Muscle of arm (tissue), 14 donors: Measurements from ENCODE around the gene ANGPTL1. TPM values are rescaled to one million over a fixed set of nuclear protein-coding genes. Genes with fewer than 3 reads are reported as not detected.

Source experiments
- DNase-seq: peaks from one replicate; pipeline ENCODE4 v3.0.0-alpha.2; 2013
- long read RNA-seq, 11 donors: transcript quantifications; one replicate each; lab custom pipeline, GENCODE V29; 2026
- polyA plus RNA-seq, 12 donors: library from polyadenylated mRNA; unstranded; fragments of 120-200 nt; gene quantifications; one replicate each; pipeline ENCODE4 v1.2.1, GENCODE V29; 2013; ENCODE audit not compliant: insufficient read length in 12 of 12

The ANGPTL1 gene
- polyA plus RNA-seq: 100 to 1,000 TPM in 1 of 12 donors, 10 to 100 TPM in 10, not detected in 1; 57.3 to 148 (median 79.5) TPM
- long read RNA-seq, donor 1: 0 reads
- long read RNA-seq, donor 2, transcript ANGPTL1-202 (5 exons, 2,289 nt): major isoform, 17 of 60 reads
- long read RNA-seq, donor 2, transcript ANGPTL1-201 (6 exons, 3,348 nt): minor isoform, 10 of 60 reads
- long read RNA-seq, donor 2, partial matches to known transcripts: 33 of 60 reads
- long read RNA-seq, donor 2, other reads (novel, unspliced or antisense): 0 of 60 reads
- long read RNA-seq, donor 3, partial matches to known transcripts: 15 of 18 reads
- long read RNA-seq, donor 3, other reads (novel, unspliced or antisense): 0 of 18 reads
- long read RNA-seq, donor 4, transcript ANGPTL1-202 (5 exons, 2,289 nt): major isoform, 6 of 27 reads
- long read RNA-seq, donor 4, partial matches to known transcripts: 19 of 27 reads
- long read RNA-seq, donor 4, other reads (novel, unspliced or antisense): 0 of 27 reads
- long read RNA-seq, donor 5, transcript ANGPTL1-202 (5 exons, 2,289 nt): major isoform, 13 of 57 reads
- long read RNA-seq, donor 5, transcript ANGPTL1-201 (6 exons, 3,348 nt): minor isoform, 6 of 57 reads
- long read RNA-seq, donor 5, partial matches to known transcripts: 38 of 57 reads
- long read RNA-seq, donor 5, other reads (novel, unspliced or antisense): 0 of 57 reads
- long read RNA-seq, donor 6, transcript ANGPTL1-202 (5 exons, 2,289 nt): major isoform, 9 of 43 reads
- long read RNA-seq, donor 6, partial matches to known transcripts: 32 of 43 reads
- long read RNA-seq, donor 6, other reads (novel, unspliced or antisense): 0 of 43 reads
- long read RNA-seq, donor 7, partial matches to known transcripts: 0 of 7 reads
- long read RNA-seq, donor 7, other reads (novel, unspliced or antisense): 0 of 7 reads
- long read RNA-seq, donor 8, transcript ANGPTL1-202 (5 exons, 2,289 nt): major isoform, 18 of 61 reads
- long read RNA-seq, donor 8, transcript ANGPTL1-201 (6 exons, 3,348 nt): minor isoform, 6 of 61 reads
- long read RNA-seq, donor 8, partial matches to known transcripts: 36 of 61 reads
- long read RNA-seq, donor 8, other reads (novel, unspliced or antisense): 0 of 61 reads
- long read RNA-seq, donor 9, transcript ANGPTL1-201 (6 exons, 3,348 nt): minor isoform, 5 of 52 reads
- long read RNA-seq, donor 9, transcript ANGPTL1-202 (5 exons, 2,289 nt): major isoform, 8 of 52 reads
- long read RNA-seq, donor 9, partial matches to known transcripts: 38 of 52 reads
- long read RNA-seq, donor 9, other reads (novel, unspliced or antisense): 0 of 52 reads
- long read RNA-seq, donor 10, transcript ANGPTL1-202 (5 exons, 2,289 nt): major isoform, 15 of 51 reads
- long read RNA-seq, donor 10, partial matches to known transcripts: 31 of 51 reads
- long read RNA-seq, donor 10, other reads (novel, unspliced or antisense): 0 of 51 reads
- long read RNA-seq, donor 11, transcript ANGPTL1-202 (5 exons, 2,289 nt): major isoform, 15 of 65 reads
- long read RNA-seq, donor 11, transcript ANGPTL1-201 (6 exons, 3,348 nt): minor isoform, 14 of 65 reads
- long read RNA-seq, donor 11, partial matches to known transcripts: 35 of 65 reads
- long read RNA-seq, donor 11, other reads (novel, unspliced or antisense): 0 of 65 reads

- DNase-seq: peak; percentile 86
Measured at GRCh38 chr1:178870944-178871343, at the start of gene ANGPTL1. Gene ANGPTL1 (minus strand): TSS chr1:178871077. CDS start chr1:178865776, 5,301 bp downstream.

GRCh38 chr1:178919581-178919980 lies 48.7 kb upstream of the ANGPTL1 start:
- DNase-seq: no peak

GRCh38 chr1:178918955-178919354 lies 48.1 kb upstream of the ANGPTL1 start:
- DNase-seq: no peak

- DNase-seq: no peak
Measured at GRCh38 chr1:178918308-178918707, 47.4 kb upstream of the ANGPTL1 start.

GRCh38 chr1:178916448-178917174 lies 45.7 kb upstream of the ANGPTL1 start:
- no peak for DNase-seq

- no peak for DNase-seq
Measured at GRCh38 chr1:178912597-178912996, 41.7 kb upstream of the ANGPTL1 start.

GRCh38 chr1:178910023-178910422 lies 39.1 kb upstream of the ANGPTL1 start:
- no peak for DNase-seq

- DNase-seq: no peak
Measured at GRCh38 chr1:178908358-178908757, 37.5 kb upstream of the ANGPTL1 start.

GRCh38 chr1:178901482-178902125 lies 30.7 kb upstream of the ANGPTL1 start:
- no peak for DNase-seq

GRCh38 chr1:178899402-178899801 lies 28.5 kb upstream of the ANGPTL1 start:
- no peak for DNase-seq

GRCh38 chr1:178898401-178898800 lies 27.5 kb upstream of the ANGPTL1 start:
- DNase-seq: no peak

GRCh38 chr1:178895928-178896327 lies 25.1 kb upstream of the ANGPTL1 start:
- DNase-seq: no peak

- DNase-seq: no peak
Measured at GRCh38 chr1:178886551-178886950, 15.7 kb upstream of the ANGPTL1 start.

GRCh38 chr1:178885869-178886268 lies 15.0 kb upstream of the ANGPTL1 start:
- no peak for DNase-seq

GRCh38 chr1:178881950-178882349 lies 11.1 kb upstream of the ANGPTL1 start:
- DNase-seq: no peak

- DNase-seq: no peak
Measured at GRCh38 chr1:178877896-178878295, 7.0 kb upstream of the ANGPTL1 start.

- DNase-seq: no peak
Measured at GRCh38 chr1:178875936-178876335, 5.1 kb upstream of the ANGPTL1 start.

- no peak for DNase-seq
Measured at GRCh38 chr1:178874966-178875365, 4.1 kb upstream of the ANGPTL1 start.

- no peak for DNase-seq
Measured at GRCh38 chr1:178871551-178872320, 859 bp upstream of the ANGPTL1 start.
